IMR-90 (cell line): ENCODE results near the gene CNBD2. TPM values are rescaled to one million over a fixed set of nuclear protein-coding genes. Genes with fewer than 3 reads are reported as not detected.

Source experiments
- ATAC-seq: fragments of 200-7000 bp; cut with Tn5 transposase; 2 replicates; pipeline ENCODE4 v1.9.1; 2020; ENCODE audit warnings: low read depth, mild to moderate bottlenecking, moderate library complexity
- BruUV-seq: library from RNA; stranded (reverse); fragments of 400-500 nt; replicated peaks from 2 replicates; lab custom pipeline; 2021; lab: Mats Ljungman, UMichigan
- CTCF ChIA-PET: fragments of 300-600 bp; formaldehyde crosslinking; extraction: SDS; loops from one replicate; lab custom pipeline; 2021; ENCODE audit warnings: antibody characterized with exemption; lab: Yijun Ruan, JAX
- POLR2A ChIA-PET: fragments of 300-600 bp; sonication (Branson Sonifier 250); formaldehyde crosslinking; loops from one replicate; lab custom pipeline; 2022; ENCODE audit warnings: antibody characterized with exemption; ENCODE audit not compliant: unreplicated experiment; lab: Charles Lee
- DNase-seq: peaks from one replicate; pipeline ENCODE4 v3.0.0; 2013
- H2AFZ ChIP-seq: replicated peaks from 2 replicates; pipeline ENCODE3; 2013; ENCODE audit warnings: low read length, mild to moderate bottlenecking; ENCODE audit not compliant: poor library complexity
- H2AK5ac ChIP-seq: 2 replicates; pipeline ENCODE4 v1.6.1; 2013; ENCODE audit warnings: low read depth, low read length, inconsistent platforms
- H2AK9ac ChIP-seq: replicated peaks from 2 replicates; pipeline ENCODE3; 2013; ENCODE audit warnings: mild to moderate bottlenecking, low read depth, low read length, moderate library complexity; ENCODE audit not compliant: poor library complexity
- H2BK120ac ChIP-seq: 2 replicates; pipeline ENCODE4 v1.6.1; 2013; ENCODE audit warnings: low read depth, low read length, inconsistent platforms
- H2BK15ac ChIP-seq: 3 replicates; pipeline ENCODE4 v1.6.1; 2013; ENCODE audit warnings: low read depth, low read length, inconsistent platforms
- H2BK20ac ChIP-seq: 2 replicates; pipeline ENCODE4 v1.6.1; 2013; ENCODE audit warnings: low read depth, mild to moderate bottlenecking, inconsistent platforms, low read length, moderate library complexity
- H2BK5ac ChIP-seq: 2 replicates; pipeline ENCODE4 v1.6.1; 2013; ENCODE audit warnings: mild to moderate bottlenecking, low read depth, low read length, inconsistent platforms; ENCODE audit not compliant: poor library complexity, severe bottlenecking
- H3K14ac ChIP-seq: replicated peaks from 2 replicates; pipeline ENCODE4 v1.6.1; 2013; ENCODE audit warnings: low read depth, low read length, inconsistent platforms
- H3K18ac ChIP-seq: 2 replicates; pipeline ENCODE4 v1.6.1; 2013; ENCODE audit warnings: low read depth, low read length, control low read depth
- H3K23ac ChIP-seq: 2 replicates; pipeline ENCODE4 v1.6.1; 2013; ENCODE audit warnings: low read depth, low read length, inconsistent platforms
- H3K27ac ChIP-seq: 2 replicates; pipeline ENCODE4 v1.5.1; 2013; ENCODE audit warnings: mild to moderate bottlenecking, control low read depth, low read length; ENCODE audit not compliant: insufficient read depth
- H3K27me3 ChIP-seq: 2 replicates; pipeline ENCODE4 v1.6.1; 2013; ENCODE audit warnings: low read length; ENCODE audit not compliant: control insufficient read depth, insufficient read depth
- H3K36me3 ChIP-seq: 2 replicates; pipeline ENCODE4 v1.6.1; 2013; ENCODE audit warnings: low read length, mixed read lengths; ENCODE audit not compliant: control insufficient read depth, insufficient read depth
- H3K4ac ChIP-seq: 2 replicates; pipeline ENCODE4 v1.6.1; 2013; ENCODE audit warnings: low read depth, low read length, inconsistent platforms
- H3K4me1 ChIP-seq: 2 replicates; pipeline ENCODE4 v1.6.1; 2013; ENCODE audit warnings: low read length, mixed read lengths; ENCODE audit not compliant: control insufficient read depth, insufficient read depth
- H3K4me2 ChIP-seq: 2 replicates; pipeline ENCODE4 v1.6.1; 2013; ENCODE audit warnings: low read depth, mild to moderate bottlenecking, control low read depth, low read length, moderate library complexity
- H3K4me3 ChIP-seq: 2 replicates; pipeline ENCODE4 v1.5.1; 2013; ENCODE audit warnings: low read depth, mild to moderate bottlenecking, control low read depth, low read length, moderate library complexity; ENCODE audit not compliant: insufficient read depth
- H3K56ac ChIP-seq: 2 replicates; pipeline ENCODE4 v1.6.1; 2013; ENCODE audit warnings: low read length, inconsistent platforms; ENCODE audit not compliant: insufficient read depth; ENCODE audit errors: extremely low read depth
- H3K79me1 ChIP-seq, 2 experiments: 2 replicates each; pipeline ENCODE4 v1.6.1; 2013; ENCODE audit warnings: low read length in 2 of 2, inconsistent platforms in 1 of 2, low read depth in 1 of 2
- H3K9ac ChIP-seq: 2 replicates; pipeline ENCODE4 v1.6.1; 2013; ENCODE audit warnings: low read depth, low read length, control low read depth
- H3K9me1 ChIP-seq: 2 replicates; pipeline ENCODE4 v1.6.1; 2013; ENCODE audit warnings: low read length, inconsistent platforms; ENCODE audit not compliant: insufficient read depth
- H3K9me3 ChIP-seq: 2 replicates; pipeline ENCODE4 v1.6.1; 2013; ENCODE audit warnings: low read length; ENCODE audit not compliant: control insufficient read depth, insufficient read depth
- H4K20me1 ChIP-seq: 2 replicates; pipeline ENCODE4 v1.6.1; 2013; ENCODE audit warnings: low read length, inconsistent platforms; ENCODE audit not compliant: insufficient read depth
- H4K5ac ChIP-seq: 2 replicates; pipeline ENCODE4 v1.6.1; 2013; ENCODE audit warnings: mild to moderate bottlenecking, low read depth, low read length, control low read depth
- H4K8ac ChIP-seq, 2 experiments: 2 replicates each; pipeline ENCODE4 v1.6.1; 2013; ENCODE audit warnings: low read depth in 2 of 2, low read length in 2 of 2, control low read depth in 1 of 2, inconsistent platforms in 1 of 2
- H4K91ac ChIP-seq: 2 replicates; pipeline ENCODE4 v1.6.1; 2013; ENCODE audit warnings: low read depth, low read length, inconsistent platforms; ENCODE audit not compliant: insufficient read depth
- BHLHE40 ChIP-seq: fragments of 150-350 bp; IDR thresholded peaks from 2 replicates; pipeline ENCODE4 v1.6.1; 2016; ENCODE audit warnings: mild to moderate bottlenecking, low read depth, low read length
- CHD1 ChIP-seq: IDR thresholded peaks from 2 replicates; pipeline ENCODE4 v1.6.1; 2012; ENCODE audit warnings: low read depth, low read length, improper control_type of control experiment
- ELK1 ChIP-seq: fragments of 150-350 bp; IDR thresholded peaks from 2 replicates; pipeline ENCODE4 v1.6.1; 2016; ENCODE audit warnings: low read depth, mild to moderate bottlenecking, low read length, moderate library complexity, borderline replicate concordance
- FOS ChIP-seq: fragments of 150-350 bp; IDR thresholded peaks from 2 replicates; pipeline ENCODE4 v1.6.1; 2016; ENCODE audit warnings: low read depth, low read length
- MAFK ChIP-seq: IDR thresholded peaks from 2 replicates; pipeline ENCODE4 v1.6.1; 2012; ENCODE audit warnings: low read depth, low read length, improper control_type of control experiment
- MXI1 ChIP-seq: IDR thresholded peaks from 2 replicates; pipeline ENCODE4 v1.6.1; 2012; ENCODE audit warnings: low read depth, mild to moderate bottlenecking, low read length, moderate library complexity, borderline replicate concordance
- NFE2L2 ChIP-seq: fragments of 150-350 bp; IDR thresholded peaks from 2 replicates; pipeline ENCODE4 v1.6.1; 2016; ENCODE audit warnings: low read depth, mild to moderate bottlenecking, low read length
- RAD21 ChIP-seq: IDR thresholded peaks from 2 replicates; pipeline ENCODE4 v1.6.1; 2012; ENCODE audit warnings: low read length, improper control_type of control experiment
- RCOR1 ChIP-seq: IDR thresholded peaks from 2 replicates; pipeline ENCODE4 v1.6.1; 2012; ENCODE audit warnings: mild to moderate bottlenecking, low read length, improper control_type of control experiment; ENCODE audit not compliant: insufficient replicate concordance
- RFX5 ChIP-seq: IDR thresholded peaks from 2 replicates; pipeline ENCODE4 v1.8.0; 2012; ENCODE audit warnings: low read depth, mild to moderate bottlenecking, low read length, moderate library complexity
- WGBS, 2 experiments: methylation state at CpG; one replicate each; pipeline versions ENCODE4 v1.1.5 to v1.1.7; 2013; ENCODE audit warnings: missing lambda C conversion rate in 2 of 2; ENCODE audit not compliant: insufficient read length in 1 of 2; ENCODE audit errors: extremely low coverage in 2 of 2; 5-methylcytosine and 5-hydroxymethylcytosine counted together
- dilution Hi-C: fragments of 300-500 bp; cut with HindIII; formaldehyde crosslinking; loops from one replicate; pipeline ENCODE4 v1.14.3; 2018; ENCODE audit warnings: low sequenced_read_pairs; ENCODE audit not compliant: unreplicated experiment
- in situ Hi-C: fragments of 300-500 bp; cut with MboI; formaldehyde crosslinking; loops from 3 replicates; pipeline ENCODE4 v1.14.3; 2019; ENCODE audit warnings: low sequenced_read_pairs, inconsistent platforms, mixed read lengths
- intact Hi-C: fragments of 100-400 bp; cut with micrococcal nuclease; formaldehyde crosslinking; loops from 2 replicates; pipeline ENCODE4 v1.10.0; 2022
- polyA plus RNA-seq, 3 experiments: library from polyadenylated mRNA; depleted of rRNA; stranded (reverse); fragments of >200 nt; gene quantifications; 2 replicates each; pipeline ENCODE4 v1.2.3, GENCODE V29; 2012; ENCODE audit warnings: low replicate concordance in 1 of 3
- total RNA-seq: library from RNA; depleted of rRNA; stranded (reverse); fragments of >200 nt; gene quantifications from 2 replicates; pipeline ENCODE4 v1.2.3, GENCODE V29; 2012

Gene CNBD2
- total and polyA plus RNA-seq, 2 of the 4 experiments (the other 2 are of a cell fraction): 0.90 to 1.7 TPM

DNA sequence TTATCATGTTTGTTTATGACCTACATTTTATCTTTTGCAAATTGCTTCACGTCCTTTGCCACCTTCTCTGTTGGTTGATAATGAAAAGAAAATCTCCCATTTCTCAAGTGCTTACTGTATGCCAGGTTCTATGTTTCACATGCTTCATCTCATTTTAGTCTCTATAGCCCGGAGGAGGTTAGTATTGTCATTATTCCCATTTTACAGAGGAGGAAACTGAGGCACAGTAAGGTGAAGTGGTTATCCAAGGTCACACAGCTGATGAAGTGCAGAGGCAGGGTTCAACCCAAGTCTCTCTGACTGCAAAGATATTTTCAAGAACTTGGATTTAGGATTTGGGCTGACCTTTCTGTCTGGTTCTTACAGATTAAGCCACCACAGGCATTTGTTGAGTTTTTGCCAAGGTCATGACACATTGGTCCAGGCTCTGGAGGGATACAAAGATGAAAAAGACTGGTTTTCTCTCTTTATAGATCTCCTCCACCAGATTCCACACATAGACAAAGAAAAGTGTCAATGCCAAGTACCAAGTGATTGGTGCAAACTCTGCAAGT, 20.6 kb downstream of the CNBD2 start:
- no peak overlapping the region for H3K18ac ChIP-seq
- no peak overlapping the region for H4K8ac ChIP-seq
- H3K9me3 ChIP-seq: no peaks in the 10 kb centered on the region
- H3K4ac ChIP-seq: no peak overlapping the region
- no peak overlapping the region for H3K14ac ChIP-seq
- H2BK15ac ChIP-seq: no peak overlapping the region
- no peak overlapping the region for H3K56ac ChIP-seq
- H3K4me3 ChIP-seq: no peak overlapping the region
- ATAC-seq: no peak
- dilution Hi-C loops (no loop called here), in situ Hi-C loops (loop anchor here (25.0 kb wide), 1 partner anchor 448 kb away; no protein-coding TSS in a partner anchor), intact Hi-C loops (no loop called here)
- H4K91ac ChIP-seq: no peak overlapping the region
- no peak overlapping the region for H3K23ac ChIP-seq
- H3K9ac ChIP-seq: no peak overlapping the region
- no peak overlapping the region for H2AK9ac ChIP-seq
- BruUV-seq: no TSS peak
- no peak overlapping the region for H2AFZ ChIP-seq
- no peak for DNase-seq
- no peak overlapping the region for H3K4me2 ChIP-seq
- TF ChIP-seq CHD1: no peak
- TF ChIP-seq ELK1: no peak
- TF ChIP-seq MXI1: no peak
- no peak for TF ChIP-seq RCOR1
- no peak for TF ChIP-seq RFX5
- no peak for TF ChIP-seq FOS
- no peak for TF ChIP-seq MAFK
- TF ChIP-seq BHLHE40: no peak
- no peak for TF ChIP-seq RAD21
- no peak for TF ChIP-seq NFE2L2
- H2BK120ac ChIP-seq: no peak overlapping the region
- no peaks in the 10 kb centered on the region for H3K9me1 ChIP-seq
- POLR2A ChIA-PET: no interaction called here
- no peaks in the 10 kb centered on the region for H3K79me1 ChIP-seq
- H2BK20ac ChIP-seq: no peak overlapping the region
- no peak overlapping the region for H2BK5ac ChIP-seq
- no peaks in the 10 kb centered on the region for H3K36me3 ChIP-seq
- H3K27me3 ChIP-seq: peaks cover 14% of the 10 kb centered on the region
- no peaks in the 10 kb centered on the region for H4K20me1 ChIP-seq
- no peak overlapping the region for H2AK5ac ChIP-seq
- CTCF ChIA-PET: no interaction called here
- H3K4me1 ChIP-seq: no peaks in the 10 kb centered on the region
- no peak overlapping the region for H3K27ac ChIP-seq
- H4K5ac ChIP-seq: no peak overlapping the region
- no CpG with 5 or more reads among the region's 2 CpGs for WGBS, 2 experiments
